SK-N-SH treated with all-trans-retinoic acid at 6 μM for 48 hours (cell line): ENCODE data around the gene PDGFD.

Source experiments
- ATAC-seq: fragments of 200-7000 bp; cut with Tn5 transposase; 3 replicates; pipeline ENCODE4 v1.9.1; 2020; ENCODE audit warnings: mild to moderate bottlenecking, moderate library complexity
- ARNTL ChIP-seq: fragments of 450-650 bp; formaldehyde crosslinking; IDR thresholded peaks from 2 replicates; pipeline ENCODE4 v1.5.0; 2020; ENCODE audit warnings: low read depth, mild to moderate bottlenecking, moderate library complexity, borderline replicate concordance
- BACH2 ChIP-seq: fragments of 250-450 bp; sonication (Bioruptor Pico); IDR thresholded peaks from 2 replicates; pipeline ENCODE4 v1.9.0; 2021; ENCODE audit warnings: mild to moderate bottlenecking, borderline replicate concordance
- CREB5 ChIP-seq: fragments of 250-450 bp; sonication (Bioruptor Pico); IDR thresholded peaks from 2 replicates; pipeline ENCODE4 v1.5.1; 2020; ENCODE audit warnings: low read depth, mild to moderate bottlenecking, moderate library complexity
- CSDC2 ChIP-seq: fragments of 250-450 bp; sonication (Bioruptor Pico); IDR thresholded peaks from 2 replicates; pipeline ENCODE4 v1.5.0; 2020; ENCODE audit warnings: mild to moderate bottlenecking, moderate library complexity
- CSRNP3 ChIP-seq: fragments of 250-450 bp; sonication (Bioruptor Pico); IDR thresholded peaks from 2 replicates; pipeline ENCODE4 v1.5.1; 2021; ENCODE audit warnings: mild to moderate bottlenecking, moderate library complexity
- ESRRG ChIP-seq: fragments of 250-450 bp; sonication (Bioruptor Pico); IDR thresholded peaks from 2 replicates; pipeline ENCODE4 v1.6.1; 2021; ENCODE audit warnings: mild to moderate bottlenecking
- GLIS3 ChIP-seq: fragments of 250-450 bp; sonication (Bioruptor Pico); IDR thresholded peaks from 2 replicates; pipeline ENCODE4 v1.5.0; 2020; ENCODE audit warnings: mild to moderate bottlenecking, moderate library complexity
- OSR1 ChIP-seq: fragments of 250-450 bp; sonication (Bioruptor Pico); IDR thresholded peaks from 2 replicates; pipeline ENCODE4 v1.8.0; 2022; ENCODE audit warnings: moderate library complexity, mild to moderate bottlenecking, inconsistent platforms
- PATZ1 ChIP-seq: fragments of 250-450 bp; sonication (Bioruptor Pico); IDR thresholded peaks from 2 replicates; pipeline ENCODE4 v1.8.0; 2020; ENCODE audit warnings: mild to moderate bottlenecking, moderate library complexity, borderline replicate concordance
- RARB ChIP-seq: fragments of 250-450 bp; sonication (Bioruptor Pico); IDR thresholded peaks from 2 replicates; pipeline ENCODE4 v1.8.0; 2021; ENCODE audit warnings: mild to moderate bottlenecking, moderate library complexity
- SNAI2 ChIP-seq: fragments of 250-450 bp; sonication (Bioruptor Pico); IDR thresholded peaks from 2 replicates; pipeline ENCODE4 v1.5.0; 2020; ENCODE audit warnings: mild to moderate bottlenecking, moderate library complexity
- TCF4 ChIP-seq: fragments of 250-450 bp; sonication (Bioruptor Pico); IDR thresholded peaks from 2 replicates; pipeline ENCODE4 v1.8.0; 2021; ENCODE audit warnings: mild to moderate bottlenecking, moderate library complexity, borderline replicate concordance
- TSHZ2 ChIP-seq: fragments of 250-450 bp; sonication (Bioruptor Pico); IDR thresholded peaks from 2 replicates; pipeline ENCODE4 v1.5.0; 2020; ENCODE audit warnings: mild to moderate bottlenecking, moderate library complexity
- ZC3H10 ChIP-seq: fragments of 250-450 bp; sonication (Bioruptor Pico); IDR thresholded peaks from 2 replicates; pipeline ENCODE4 v1.5.1; 2021; ENCODE audit warnings: mild to moderate bottlenecking, moderate library complexity
- ZFP3 ChIP-seq: fragments of 250-450 bp; sonication (Bioruptor Pico); IDR thresholded peaks from 2 replicates; pipeline ENCODE4 v1.5.0; 2020; ENCODE audit warnings: mild to moderate bottlenecking, moderate library complexity
- ZFP30 ChIP-seq: fragments of 450-650 bp; formaldehyde crosslinking; IDR thresholded peaks from 2 replicates; pipeline ENCODE4 v1.5.0; 2022; ENCODE audit warnings: mild to moderate bottlenecking, moderate library complexity
- ZNF565 ChIP-seq: fragments of 450-650 bp; formaldehyde crosslinking; conservative IDR thresholded peaks from 2 replicates; pipeline ENCODE4 v1.5.0; 2020; ENCODE audit warnings: low read depth, mild to moderate bottlenecking, moderate library complexity
- ZNF70 ChIP-seq: fragments of 450-650 bp; formaldehyde crosslinking; IDR thresholded peaks from 2 replicates; pipeline ENCODE4 v1.5.0; 2020; ENCODE audit warnings: mild to moderate bottlenecking, moderate library complexity

Gene PDGFD

GRCh38 chr11:104161751-104162450 lies 2.0 kb downstream of the PDGFD start (continued):
- TF ChIP-seq CREB5 (CRISPR knock-in tag) (no peak), ZFP30 (CRISPR knock-in tag) (no peak)

GRCh38 chr11:104159356-104159755 lies 4.6 kb downstream of the PDGFD start:
- ATAC-seq: no peak

GRCh38 chr11:104155375-104155774 lies 8.6 kb downstream of the PDGFD start:
- no peak for ATAC-seq
- no peak for TF ChIP-seq ZFP30 (CRISPR knock-in tag)
- TF ChIP-seq ARNTL (CRISPR knock-in tag): no peak
- no peak for TF ChIP-seq GLIS3 (CRISPR knock-in tag)
- no peak for TF ChIP-seq CSRNP3 (CRISPR knock-in tag)
- TF ChIP-seq TSHZ2: no peak
- no peak for TF ChIP-seq BACH2

More at GRCh38 chr11:104159356-104159755, 4.6 kb downstream of the PDGFD start:
- TF ChIP-seq ZFP30 (CRISPR knock-in tag): no peak
- TF ChIP-seq BACH2: no peak
- no peak for TF ChIP-seq SNAI2 (CRISPR knock-in tag)
- no peak for TF ChIP-seq ZFP3 (CRISPR knock-in tag)
- TF ChIP-seq GLIS3 (CRISPR knock-in tag): no peak
- no peak for TF ChIP-seq ZNF70 (CRISPR knock-in tag)
- no peak for TF ChIP-seq TCF4 (CRISPR knock-in tag)
- TF ChIP-seq CSDC2: no peak
- TF ChIP-seq ZC3H10 (CRISPR knock-in tag): no peak
- TF ChIP-seq ESRRG: no peak
- TF ChIP-seq TSHZ2: no peak

- ATAC-seq: no peak
- TF ChIP-seq TSHZ2: no peak
- TF ChIP-seq ARNTL (CRISPR knock-in tag): no peak
- no peak for TF ChIP-seq GLIS3 (CRISPR knock-in tag)
- TF ChIP-seq CREB5 (CRISPR knock-in tag): no peak
- no peak for TF ChIP-seq ZC3H10 (CRISPR knock-in tag)
- TF ChIP-seq OSR1 (CRISPR knock-in tag): no peak
- no peak for TF ChIP-seq ESRRG
- TF ChIP-seq SNAI2 (CRISPR knock-in tag): no peak
- TF ChIP-seq ZNF565 (CRISPR knock-in tag): no peak
- TF ChIP-seq CSRNP3 (CRISPR knock-in tag): no peak
- TF ChIP-seq ZNF70 (CRISPR knock-in tag): no peak
- TF ChIP-seq RARB (CRISPR knock-in tag): no peak
- TF ChIP-seq PATZ1 (CRISPR knock-in tag): no peak
Measured at GRCh38 chr11:104154296-104154695, 9.7 kb downstream of the PDGFD start.
